ENCODE data around the gene CH25H.

The CH25H gene

GRCh38 chr10:89240519-89240918 is 33.4 kb upstream of the CH25H start:
- no peak overlapping the region for H3K4me3 ChIP-seq (ENCODE audit: low read depth, low read length)
- TF ChIP-seq CTCF (IDR thresholded peaks at IDR 0.05; ENCODE audit: low read depth, low read length) = no peak
- in situ Hi-C loops (cut with HindIII; ENCODE audit: low sequenced_read_pairs) = no loop called here
- DNase-seq (ENCODE audit: low read depth, low spot score) = no peak

- no peak overlapping the region for H3K4me3 ChIP-seq (ENCODE audit: low read depth, low read length)
- TF ChIP-seq CTCF (IDR thresholded peaks at IDR 0.05; ENCODE audit: low read depth, low read length) = no peak
- DNase-seq (ENCODE audit: low read depth, low spot score) = no peak
- in situ Hi-C loops (cut with HindIII; ENCODE audit: low sequenced_read_pairs) = no loop called here
Observed at GRCh38 chr10:89238956-89239644, 32.0 kb upstream of the CH25H start.

DNA sequence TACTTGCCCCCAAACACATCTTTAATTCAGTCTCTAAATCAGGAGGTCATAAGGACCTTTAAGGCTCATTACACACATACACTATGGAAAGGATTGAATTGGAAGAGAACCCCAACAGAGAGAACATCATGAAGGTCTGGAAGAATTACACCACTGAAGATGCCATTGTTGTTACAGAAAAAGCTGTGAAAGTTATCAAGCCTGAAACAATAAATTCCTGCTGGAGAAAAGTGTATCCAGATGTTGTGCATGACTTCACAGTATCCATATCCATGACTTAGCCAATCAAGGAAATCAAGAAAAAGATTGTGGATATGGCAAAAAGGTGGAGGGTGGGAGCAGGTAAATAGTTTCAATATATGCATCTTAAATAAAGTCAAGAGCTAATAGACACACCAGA is 30.7 kb upstream of the CH25H start:
- DNase-seq (ENCODE audit: low read depth, low spot score) = no peak
- TF ChIP-seq CTCF (IDR thresholded peaks at IDR 0.05; ENCODE audit: low read depth, low read length) = no peak
- no peak overlapping the region for H3K4me3 ChIP-seq (ENCODE audit: low read depth, low read length)
- in situ Hi-C loops (cut with HindIII; ENCODE audit: low sequenced_read_pairs) = no loop called here

- no peak overlapping the region for H3K4me3 ChIP-seq (ENCODE audit: low read depth, low read length)
- DNase-seq (ENCODE audit: low read depth, low spot score) = no peak
- in situ Hi-C loops (cut with HindIII; ENCODE audit: low sequenced_read_pairs) = no loop called here
- no peak for TF ChIP-seq CTCF (IDR thresholded peaks at IDR 0.05; ENCODE audit: low read depth, low read length)
Observed at GRCh38 chr10:89236226-89236797, 29.2 kb upstream of the CH25H start.

DNA sequence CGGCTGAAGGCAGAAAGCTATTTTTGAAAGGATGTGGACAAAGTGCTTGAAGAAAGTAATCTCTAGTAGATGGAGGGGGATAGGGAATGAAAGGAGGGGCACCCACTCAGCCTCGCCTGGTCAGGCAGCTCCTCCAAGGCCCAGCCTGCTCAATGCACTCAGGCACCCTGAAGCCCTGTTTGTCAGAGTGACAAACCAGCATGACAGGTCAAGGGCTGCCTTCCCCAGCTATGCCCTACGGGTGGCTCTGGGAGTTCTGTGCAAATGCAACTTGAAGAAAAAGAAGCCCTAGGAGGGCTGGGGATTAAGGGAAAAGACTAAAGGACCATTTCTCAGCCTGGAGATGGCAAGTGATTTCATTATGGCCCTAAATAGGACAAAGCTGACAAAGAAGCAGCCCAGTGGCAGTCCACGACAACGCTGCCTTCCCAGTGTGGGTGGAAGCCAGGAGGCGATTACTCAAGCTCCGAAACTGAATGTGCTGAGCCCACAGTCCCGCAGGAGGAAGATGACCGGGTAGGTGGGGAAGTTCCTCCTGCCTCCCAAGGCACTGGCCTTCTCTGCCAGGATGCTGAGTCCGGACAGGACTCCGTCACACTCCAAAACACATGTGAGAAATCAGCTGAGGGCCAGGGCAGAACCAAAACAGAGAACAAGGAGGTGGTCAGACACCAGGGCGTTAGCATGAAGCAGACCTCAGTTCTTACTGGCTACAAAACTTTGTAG is 28.1 kb upstream of the CH25H start:
- H3K4me3 ChIP-seq (ENCODE audit: low read depth, low read length) = no peak overlapping the region
- no peak for DNase-seq (ENCODE audit: low read depth, low spot score)
- no peak for TF ChIP-seq CTCF (IDR thresholded peaks at IDR 0.05; ENCODE audit: low read depth, low read length)
- in situ Hi-C loops (cut with HindIII; ENCODE audit: low sequenced_read_pairs) = no loop called here

DNA sequence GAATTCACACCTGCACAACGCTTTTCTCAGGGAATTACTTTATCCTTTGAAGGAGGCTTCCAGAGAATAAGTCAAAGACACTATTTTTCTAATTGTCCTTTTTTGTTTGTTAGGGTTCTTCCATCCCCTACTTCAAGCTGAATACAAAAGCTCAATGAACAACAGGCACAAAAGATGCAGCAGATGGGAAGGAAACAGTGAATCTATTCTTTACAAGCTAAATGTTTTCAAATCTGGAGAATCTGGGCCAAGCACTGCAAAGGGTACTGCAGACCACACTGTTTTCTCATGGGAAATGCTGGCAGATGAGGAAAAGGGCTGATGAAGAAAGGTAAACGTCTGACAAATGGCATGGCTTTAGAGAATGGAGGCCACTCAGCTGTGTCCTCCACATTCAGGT is 25.9 kb upstream of the CH25H start:
- TF ChIP-seq CTCF (IDR thresholded peaks at IDR 0.05; ENCODE audit: low read depth, low read length) = no peak
- no peak for DNase-seq (ENCODE audit: low read depth, low spot score)
- H3K4me3 ChIP-seq (ENCODE audit: low read depth, low read length) = no peak overlapping the region
- in situ Hi-C loops (cut with HindIII; ENCODE audit: low sequenced_read_pairs) = no loop called here

Measured in astrocyte of the spinal cord (primary cell).